WTC11 (cell line): ENCODE data around the gene DEPDC5. TPM values are rescaled to one million over a fixed set of nuclear protein-coding genes. Genes with fewer than 3 reads are reported as not detected.

Experiments used
- ATAC-seq: fragments of 200-7000 bp; cut with Tn5 transposase; 2 replicates; pipeline ENCODE4 v1.10.0; 2021; ENCODE audit warnings: mild to moderate bottlenecking, moderate library complexity
- CTCF ChIA-PET: fragments of 300-600 bp; sonication (Branson Sonifier 250); formaldehyde crosslinking; loops from one replicate; lab custom pipeline; 2021; ENCODE audit warnings: antibody characterized with exemption; lab: Charles Lee
- POLR2A ChIA-PET: fragments of 350-600 bp; sonication (Branson Sonifier 250); formaldehyde crosslinking; loops from one replicate; lab custom pipeline; 2021; ENCODE audit warnings: antibody characterized with exemption; lab: Charles Lee
- DNase-seq: peaks from one replicate; pipeline ENCODE4 v3.0.0; 2021; ENCODE audit warnings: low spot score
- H3K27ac Mint-ChIP-seq: 2 replicates; pipeline ENCODE4 v1.8.0; 2021; ENCODE audit warnings: mixed read lengths
- H3K27me3 Mint-ChIP-seq: 2 replicates; pipeline ENCODE4 v1.8.0; 2021; ENCODE audit warnings: low read depth, mild to moderate bottlenecking, moderate library complexity, mixed read lengths
- H3K36me3 Mint-ChIP-seq: 2 replicates; pipeline ENCODE4 v1.8.0; 2021; ENCODE audit warnings: mixed read lengths
- H3K4me1 Mint-ChIP-seq: 2 replicates; pipeline ENCODE4 v1.8.0; 2022; ENCODE audit warnings: mixed read lengths
- H3K4me3 Mint-ChIP-seq: 2 replicates; pipeline ENCODE4 v1.8.0; 2021; ENCODE audit warnings: mild to moderate bottlenecking, moderate library complexity, mixed read lengths
- H3K9me3 Mint-ChIP-seq: 2 replicates; pipeline ENCODE4 v1.8.0; 2021; ENCODE audit warnings: mixed read lengths
- CREB1 ChIP-seq: sonication (generic); formaldehyde crosslinking; IDR thresholded peaks from 2 replicates; pipeline ENCODE4 v1.8.0; 2023; ENCODE audit warnings: mild to moderate bottlenecking, missing genetic modification reagents
- ESRRA ChIP-seq: sonication (generic); formaldehyde crosslinking; IDR thresholded peaks from 2 replicates; pipeline ENCODE4 v1.8.1; 2022; ENCODE audit warnings: mild to moderate bottlenecking, missing genetic modification reagents, borderline replicate concordance
- FOXJ3 ChIP-seq: sonication (generic); formaldehyde crosslinking; IDR thresholded peaks from 2 replicates; pipeline ENCODE4 v1.9.0; 2021; ENCODE audit warnings: missing genetic modification reagents, mild to moderate bottlenecking, borderline replicate concordance
- GABPB1 ChIP-seq: sonication (generic); formaldehyde crosslinking; IDR thresholded peaks from 2 replicates; pipeline ENCODE4 v1.8.1; 2023; ENCODE audit warnings: mild to moderate bottlenecking, missing genetic modification reagents
- HMGA2 ChIP-seq: fragments of 250-450 bp; sonication (Bioruptor Pico); IDR thresholded peaks from 2 replicates; pipeline ENCODE4 v1.4.0; 2021; ENCODE audit warnings: mild to moderate bottlenecking, moderate library complexity
- KAT7 ChIP-seq: sonication (generic); formaldehyde crosslinking; IDR thresholded peaks from 2 replicates; pipeline ENCODE4 v1.8.1; 2023; ENCODE audit warnings: missing genetic modification reagents, mild to moderate bottlenecking, borderline replicate concordance
- SOX15 ChIP-seq: fragments of 250-450 bp; sonication (Bioruptor Pico); IDR thresholded peaks from 2 replicates; pipeline ENCODE4 v1.9.0; 2021; ENCODE audit warnings: mild to moderate bottlenecking
- TCF7 ChIP-seq: sonication (generic); formaldehyde crosslinking; IDR thresholded peaks from 2 replicates; pipeline ENCODE4 v1.8.0; 2022; ENCODE audit warnings: mild to moderate bottlenecking, low read depth, missing genetic modification reagents, moderate library complexity
- TP53 ChIP-seq: sonication (generic); formaldehyde crosslinking; IDR thresholded peaks from 2 replicates; pipeline ENCODE4 v1.8.1; 2023; ENCODE audit warnings: mild to moderate bottlenecking, missing genetic modification reagents
- ZBTB21 ChIP-seq: sonication (generic); formaldehyde crosslinking; IDR thresholded peaks from 2 replicates; pipeline ENCODE4 v1.8.1; 2023; ENCODE audit warnings: mild to moderate bottlenecking, missing genetic modification reagents, borderline replicate concordance
- ZNF416 ChIP-seq: fragments of 250-450 bp; sonication (Bioruptor Pico); IDR thresholded peaks from 2 replicates; pipeline ENCODE4 v1.9.0; 2021; ENCODE audit warnings: mild to moderate bottlenecking, inconsistent platforms
- ZNF423 ChIP-seq: fragments of 250-450 bp; sonication (Bioruptor Pico); IDR thresholded peaks from 2 replicates; pipeline ENCODE4 v2.1.2; 2022; ENCODE audit warnings: mild to moderate bottlenecking, moderate library complexity
- total RNA-seq: library from RNA; stranded (reverse); gene quantifications from 3 replicates; pipeline ENCODE4 v1.2.3, GENCODE V29; 2021
- TF ChIP-seq, protein P1 (sequence below): sonication (generic); formaldehyde crosslinking; IDR thresholded peaks from 2 replicates; pipeline ENCODE4 v1.8.0; 2022; ENCODE audit warnings: mild to moderate bottlenecking, missing genetic modification reagents
- TF ChIP-seq, protein P2 (sequence below): sonication (generic); formaldehyde crosslinking; IDR thresholded peaks from 2 replicates; pipeline ENCODE4 v1.8.0; 2023; ENCODE audit warnings: missing genetic modification reagents, mild to moderate bottlenecking, borderline replicate concordance
- TF ChIP-seq, protein P3 (sequence below): fragments of 250-450 bp; sonication (Bioruptor Pico); IDR thresholded peaks from 2 replicates; pipeline ENCODE4 v1.9.0; 2021; ENCODE audit warnings: mild to moderate bottlenecking
- TF ChIP-seq, protein P4 (sequence below): sonication (generic); formaldehyde crosslinking; IDR thresholded peaks from 2 replicates; pipeline ENCODE4 v1.8.0; 2023; ENCODE audit warnings: missing genetic modification reagents
- TF ChIP-seq, protein P5 (sequence below): sonication (generic); formaldehyde crosslinking; IDR thresholded peaks from 2 replicates; pipeline ENCODE4 v1.8.1; 2022; ENCODE audit warnings: low read depth, mild to moderate bottlenecking, moderate library complexity, missing genetic modification reagents, borderline replicate concordance
- TF ChIP-seq, protein P6 (sequence below): sonication (generic); formaldehyde crosslinking; IDR thresholded peaks from 2 replicates; pipeline ENCODE4 v1.8.0; 2022; ENCODE audit warnings: mild to moderate bottlenecking, missing genetic modification reagents

The DEPDC5 gene
- total RNA-seq, 1 experiment from 2014 or later = 40.5 TPM

DNA sequence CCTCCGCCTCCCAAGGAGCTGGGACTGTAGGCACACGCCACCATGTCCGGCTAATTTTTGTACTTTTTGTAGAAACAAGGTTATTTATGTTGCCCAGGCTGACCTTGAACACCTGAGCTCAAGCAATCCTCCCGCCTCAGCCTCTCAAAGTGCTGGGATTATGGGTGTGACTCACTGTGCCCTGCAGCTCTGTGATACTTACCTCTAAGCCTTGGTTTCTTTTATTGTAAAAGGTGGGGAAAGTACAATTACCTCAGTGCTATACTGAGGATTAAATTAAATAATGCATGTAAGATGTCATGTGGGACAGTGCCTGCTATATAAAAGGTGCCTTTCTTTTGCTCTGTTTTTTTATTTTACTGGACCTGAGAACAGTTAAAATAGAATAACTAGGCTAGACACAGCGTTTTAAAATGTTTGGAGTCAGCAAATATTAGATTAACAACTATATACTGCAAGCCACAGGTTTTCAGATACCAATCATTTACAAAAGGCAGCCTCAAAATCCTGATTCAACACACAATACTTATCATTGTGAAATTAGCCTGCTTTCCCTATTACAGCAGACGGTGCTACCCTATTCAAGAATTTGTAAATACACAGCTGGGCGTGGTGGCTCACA, 33.9 kb upstream of the DEPDC5 start:
- H3K9me3 Mint-ChIP-seq = no peaks in the 10 kb centered on the region; the same call in 1 of the 2 replicates
- ChIA-PET CTCF (interaction anchor here (0.7 to 2.7 kb wide), 2 partner anchors 250 to 1555 kb away, joined by 3 to 8 read pairs; no protein-coding TSS in a partner anchor), POLR2A (no interaction called here)
- no peaks in the 10 kb centered on the region for H3K27me3 Mint-ChIP-seq
- H3K27ac Mint-ChIP-seq = no peak overlapping the region
- no peak for DNase-seq
- no peak overlapping the region for H3K4me3 Mint-ChIP-seq
- H3K4me1 Mint-ChIP-seq = no peaks in the 10 kb centered on the region
- H3K36me3 Mint-ChIP-seq = peaks cover 66% of the 10 kb centered on the region
- TF ChIP-seq, protein P1, sequence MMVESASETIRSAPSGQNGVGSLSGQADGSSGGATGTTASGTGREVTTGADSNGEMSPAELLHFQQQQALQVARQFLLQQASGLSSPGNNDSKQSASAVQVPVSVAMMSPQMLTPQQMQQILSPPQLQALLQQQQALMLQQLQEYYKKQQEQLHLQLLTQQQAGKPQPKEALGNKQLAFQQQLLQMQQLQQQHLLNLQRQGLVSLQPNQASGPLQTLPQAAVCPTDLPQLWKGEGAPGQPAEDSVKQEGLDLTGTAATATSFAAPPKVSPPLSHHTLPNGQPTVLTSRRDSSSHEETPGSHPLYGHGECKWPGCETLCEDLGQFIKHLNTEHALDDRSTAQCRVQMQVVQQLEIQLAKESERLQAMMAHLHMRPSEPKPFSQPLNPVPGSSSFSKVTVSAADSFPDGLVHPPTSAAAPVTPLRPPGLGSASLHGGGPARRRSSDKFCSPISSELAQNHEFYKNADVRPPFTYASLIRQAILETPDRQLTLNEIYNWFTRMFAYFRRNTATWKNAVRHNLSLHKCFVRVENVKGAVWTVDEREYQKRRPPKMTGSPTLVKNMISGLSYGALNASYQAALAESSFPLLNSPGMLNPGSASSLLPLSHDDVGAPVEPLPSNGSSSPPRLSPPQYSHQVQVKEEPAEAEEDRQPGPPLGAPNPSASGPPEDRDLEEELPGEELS (CRISPR knock-in tag) = no peak
- TF ChIP-seq ESRRA (CRISPR knock-in tag) (no peak), TP53 (no peak), KAT7 (CRISPR knock-in tag) (no peak), TCF7 (CRISPR knock-in tag) (no peak), HMGA2 (CRISPR knock-in tag) (no peak)
- no peak for ATAC-seq

DNA sequence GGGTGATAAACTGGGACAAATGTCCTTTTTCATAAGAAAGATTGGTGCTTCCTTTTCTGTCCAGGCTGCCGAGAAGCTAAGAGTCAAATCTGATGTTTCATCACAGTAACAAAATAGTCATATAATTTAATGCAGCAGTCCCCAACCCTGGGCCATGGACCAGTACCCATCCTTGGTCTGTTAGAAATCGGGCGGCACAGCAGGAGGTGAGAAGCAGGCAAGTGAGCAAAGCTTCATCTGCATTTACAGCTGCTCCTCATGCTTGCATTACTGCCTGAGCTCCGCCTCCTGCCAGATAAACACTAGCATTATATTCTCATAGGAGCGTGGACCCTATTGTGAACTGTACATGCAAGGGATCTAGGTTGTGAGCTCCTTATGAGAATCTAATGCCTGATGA, 30.1 kb upstream of the DEPDC5 start:
- DNase-seq (no peak), ATAC-seq (no peak)
- CTCF ChIA-PET = interaction anchor here (1.8 kb wide), 1 partner anchor 247 kb away, joined by 5 read pairs; no protein-coding TSS in a partner anchor
- Mint-ChIP-seq H3K9me3 (no peaks in the 10 kb centered on the region; the same call in 1 of the 2 replicates), H3K4me1 (no peaks in the 10 kb centered on the region), H3K27me3 (no peaks in the 10 kb centered on the region), H3K4me3 (no peak overlapping the region), H3K27ac (no peak overlapping the region), H3K36me3 (peaks cover 53% of the 10 kb centered on the region)
- POLR2A ChIA-PET = no interaction called here
- TF ChIP-seq, protein P2, sequence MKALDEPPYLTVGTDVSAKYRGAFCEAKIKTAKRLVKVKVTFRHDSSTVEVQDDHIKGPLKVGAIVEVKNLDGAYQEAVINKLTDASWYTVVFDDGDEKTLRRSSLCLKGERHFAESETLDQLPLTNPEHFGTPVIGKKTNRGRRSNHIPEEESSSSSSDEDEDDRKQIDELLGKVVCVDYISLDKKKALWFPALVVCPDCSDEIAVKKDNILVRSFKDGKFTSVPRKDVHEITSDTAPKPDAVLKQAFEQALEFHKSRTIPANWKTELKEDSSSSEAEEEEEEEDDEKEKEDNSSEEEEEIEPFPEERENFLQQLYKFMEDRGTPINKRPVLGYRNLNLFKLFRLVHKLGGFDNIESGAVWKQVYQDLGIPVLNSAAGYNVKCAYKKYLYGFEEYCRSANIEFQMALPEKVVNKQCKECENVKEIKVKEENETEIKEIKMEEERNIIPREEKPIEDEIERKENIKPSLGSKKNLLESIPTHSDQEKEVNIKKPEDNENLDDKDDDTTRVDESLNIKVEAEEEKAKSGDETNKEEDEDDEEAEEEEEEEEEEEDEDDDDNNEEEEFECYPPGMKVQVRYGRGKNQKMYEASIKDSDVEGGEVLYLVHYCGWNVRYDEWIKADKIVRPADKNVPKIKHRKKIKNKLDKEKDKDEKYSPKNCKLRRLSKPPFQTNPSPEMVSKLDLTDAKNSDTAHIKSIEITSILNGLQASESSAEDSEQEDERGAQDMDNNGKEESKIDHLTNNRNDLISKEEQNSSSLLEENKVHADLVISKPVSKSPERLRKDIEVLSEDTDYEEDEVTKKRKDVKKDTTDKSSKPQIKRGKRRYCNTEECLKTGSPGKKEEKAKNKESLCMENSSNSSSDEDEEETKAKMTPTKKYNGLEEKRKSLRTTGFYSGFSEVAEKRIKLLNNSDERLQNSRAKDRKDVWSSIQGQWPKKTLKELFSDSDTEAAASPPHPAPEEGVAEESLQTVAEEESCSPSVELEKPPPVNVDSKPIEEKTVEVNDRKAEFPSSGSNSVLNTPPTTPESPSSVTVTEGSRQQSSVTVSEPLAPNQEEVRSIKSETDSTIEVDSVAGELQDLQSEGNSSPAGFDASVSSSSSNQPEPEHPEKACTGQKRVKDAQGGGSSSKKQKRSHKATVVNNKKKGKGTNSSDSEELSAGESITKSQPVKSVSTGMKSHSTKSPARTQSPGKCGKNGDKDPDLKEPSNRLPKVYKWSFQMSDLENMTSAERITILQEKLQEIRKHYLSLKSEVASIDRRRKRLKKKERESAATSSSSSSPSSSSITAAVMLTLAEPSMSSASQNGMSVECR (CRISPR knock-in tag) = no peak
- TF ChIP-seq GABPB1 = no peak
- TF ChIP-seq CREB1 (CRISPR knock-in tag) = no peak
- TF ChIP-seq, protein P3, sequence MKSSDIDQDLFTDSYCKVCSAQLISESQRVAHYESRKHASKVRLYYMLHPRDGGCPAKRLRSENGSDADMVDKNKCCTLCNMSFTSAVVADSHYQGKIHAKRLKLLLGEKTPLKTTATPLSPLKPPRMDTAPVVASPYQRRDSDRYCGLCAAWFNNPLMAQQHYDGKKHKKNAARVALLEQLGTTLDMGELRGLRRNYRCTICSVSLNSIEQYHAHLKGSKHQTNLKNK (CRISPR knock-in tag) = no peak
- TF ChIP-seq SOX15 (CRISPR knock-in tag) = no peak
- no peak for TF ChIP-seq ZNF416
- TF ChIP-seq, protein P4, sequence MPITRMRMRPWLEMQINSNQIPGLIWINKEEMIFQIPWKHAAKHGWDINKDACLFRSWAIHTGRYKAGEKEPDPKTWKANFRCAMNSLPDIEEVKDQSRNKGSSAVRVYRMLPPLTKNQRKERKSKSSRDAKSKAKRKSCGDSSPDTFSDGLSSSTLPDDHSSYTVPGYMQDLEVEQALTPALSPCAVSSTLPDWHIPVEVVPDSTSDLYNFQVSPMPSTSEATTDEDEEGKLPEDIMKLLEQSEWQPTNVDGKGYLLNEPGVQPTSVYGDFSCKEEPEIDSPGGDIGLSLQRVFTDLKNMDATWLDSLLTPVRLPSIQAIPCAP (CRISPR knock-in tag) = no peak
- TF ChIP-seq, protein P5, sequence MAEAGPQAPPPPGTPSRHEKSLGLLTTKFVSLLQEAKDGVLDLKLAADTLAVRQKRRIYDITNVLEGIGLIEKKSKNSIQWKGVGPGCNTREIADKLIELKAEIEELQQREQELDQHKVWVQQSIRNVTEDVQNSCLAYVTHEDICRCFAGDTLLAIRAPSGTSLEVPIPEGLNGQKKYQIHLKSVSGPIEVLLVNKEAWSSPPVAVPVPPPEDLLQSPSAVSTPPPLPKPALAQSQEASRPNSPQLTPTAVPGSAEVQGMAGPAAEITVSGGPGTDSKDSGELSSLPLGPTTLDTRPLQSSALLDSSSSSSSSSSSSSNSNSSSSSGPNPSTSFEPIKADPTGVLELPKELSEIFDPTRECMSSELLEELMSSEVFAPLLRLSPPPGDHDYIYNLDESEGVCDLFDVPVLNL (CRISPR knock-in tag) = no peak
- no peak for TF ChIP-seq ZBTB21 (CRISPR knock-in tag)
- TF ChIP-seq FOXJ3 (CRISPR knock-in tag) = no peak
- no peak for TF ChIP-seq HMGA2 (CRISPR knock-in tag)
- TF ChIP-seq, protein P6, sequence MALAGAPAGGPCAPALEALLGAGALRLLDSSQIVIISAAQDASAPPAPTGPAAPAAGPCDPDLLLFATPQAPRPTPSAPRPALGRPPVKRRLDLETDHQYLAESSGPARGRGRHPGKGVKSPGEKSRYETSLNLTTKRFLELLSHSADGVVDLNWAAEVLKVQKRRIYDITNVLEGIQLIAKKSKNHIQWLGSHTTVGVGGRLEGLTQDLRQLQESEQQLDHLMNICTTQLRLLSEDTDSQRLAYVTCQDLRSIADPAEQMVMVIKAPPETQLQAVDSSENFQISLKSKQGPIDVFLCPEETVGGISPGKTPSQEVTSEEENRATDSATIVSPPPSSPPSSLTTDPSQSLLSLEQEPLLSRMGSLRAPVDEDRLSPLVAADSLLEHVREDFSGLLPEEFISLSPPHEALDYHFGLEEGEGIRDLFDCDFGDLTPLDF = no peak
- TF ChIP-seq ZNF423 (CRISPR knock-in tag) = no peak
